Thyroid gland (tissue), 4 donors: ENCODE results near the gene TBC1D17. TPM values are rescaled to one million over a fixed set of nuclear protein-coding genes. Genes with fewer than 3 reads are reported as not detected.
A peak's percentile ranks its signal among the peaks of the same experiment; 100 is the strongest.

ENCODE experiments used
- DNase-seq, 2 donors: peaks; one replicate each; pipeline ENCODE4 v3.0.0-alpha.2; 2019
- H3K27ac ChIP-seq, 3 donors: fragments of 200-600 bp; sonication (generic); 1 replicate in 2 of 3; 2 replicates in 1 of 3; pipeline ENCODE4 v1.5.1; 2016 to 2019; ENCODE audit warnings: mild to moderate bottlenecking in 1 of 3, moderate library complexity in 1 of 3
- H3K27me3 ChIP-seq: fragments of 200-600 bp; sonication (generic); one replicate; pipeline ENCODE4 v1.5.1; 2019
- H3K36me3 ChIP-seq, 2 donors: fragments of 200-600 bp; sonication (generic); one replicate each; pipeline ENCODE4 v1.5.1; 2016 to 2019
- H3K4me1 ChIP-seq, 2 donors: fragments of 200-600 bp; sonication (generic); one replicate each; pipeline ENCODE4 v1.5.1; 2017 to 2019
- H3K4me3 ChIP-seq, 3 donors: fragments of 200-600 bp; sonication (generic); replicated peaks in 1 of 3; 1 replicate in 2 of 3; 2 replicates in 1 of 3; pipeline ENCODE4 v1.5.1; 2016; ENCODE audit warnings: mild to moderate bottlenecking in 1 of 3
- H3K9me3 ChIP-seq: fragments of 200-600 bp; sonication (generic); one replicate; pipeline ENCODE4 v1.5.1; 2017
- POLR2A ChIP-seq, 2 donors: fragments of 450-650 bp; IDR thresholded peaks; one replicate each; pipeline ENCODE4 v1.6.1; 2017; ENCODE audit warnings: antibody characterized with exemption in 2 of 2, mild to moderate bottlenecking in 2 of 2, moderate library complexity in 1 of 2
- WGBS, 2 donors: methylation state at CpG; one replicate each; pipeline ENCODE4 v1.1.5; 2017; 5-methylcytosine and 5-hydroxymethylcytosine counted together
- intact Hi-C: fragments of 100-400 bp; cut with DNase I; formaldehyde crosslinking; loops from one replicate; pipeline ENCODE4 v1.15.1; 2023
- total RNA-seq, 4 donors: library from RNA; depleted of rRNA; stranded (reverse); fragments of >200 nt; gene quantifications; one replicate each; pipeline ENCODE4 v1.2.3, GENCODE V29; 2016
- TF ChIP-seq, protein P1 (sequence below), 6 experiments: fragments of 200-600 bp in 3 of 6; fragments of 450-650 bp in 3 of 6; sonication (generic) in 3 of 6; IDR thresholded peaks; one replicate each; pipeline ENCODE4 v1.5.1; 2016 to 2019; ENCODE audit warnings: antibody characterized with exemption in 6 of 6, mild to moderate bottlenecking in 2 of 6, inconsistent platforms in 1 of 6, moderate library complexity in 1 of 6

Gene TBC1D17
- total RNA-seq, 4 donors from 2014 or later: 28.5 to 41.9 (median 39.7) TPM

DNA sequence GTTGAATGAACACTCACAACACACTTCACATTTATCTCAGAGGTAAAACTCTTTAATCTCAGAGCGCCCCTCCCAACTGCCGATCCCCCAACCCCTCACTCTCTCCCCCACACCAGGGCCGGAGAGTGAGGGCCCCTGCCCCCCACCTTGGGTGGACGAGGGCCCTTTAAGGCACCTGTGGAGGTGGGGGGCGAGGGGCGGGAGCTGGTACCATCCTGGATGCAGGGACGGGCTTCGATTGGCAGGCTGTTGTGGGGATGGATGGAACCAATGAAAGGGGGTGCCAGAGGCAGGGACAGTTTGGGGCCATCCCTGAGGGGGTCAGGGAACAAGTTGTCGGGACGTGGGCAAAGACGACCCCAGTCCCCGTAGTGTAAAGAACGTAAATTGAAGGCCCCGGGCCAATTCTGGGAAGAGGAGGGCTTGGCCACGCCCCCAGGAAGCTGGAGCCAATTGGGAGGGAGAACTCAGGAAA is 8.5 kb upstream of the TBC1D17 start:
- peaks cover 22 to 48% of the 10 kb centered on the region in 2 donors for H3K4me1 ChIP-seq
- 4% methylated on average over 15 of the region's 15 CpGs for WGBS, 2 donors
- no peaks in the 10 kb centered on the region for H3K27me3 ChIP-seq
- peak overlapping the region in 1 of 3 donors; percentile 22 for H3K4me3 ChIP-seq
- H3K36me3 ChIP-seq: peaks cover 3 to 10% of the 10 kb centered on the region in 2 donors
- H3K27ac ChIP-seq: peak overlapping the region; percentile 31 to 95 (median 89)
- intact Hi-C loops: no loop called here
- no peak for DNase-seq
- H3K9me3 ChIP-seq: no peaks in the 10 kb centered on the region
- TF ChIP-seq, protein P1, sequence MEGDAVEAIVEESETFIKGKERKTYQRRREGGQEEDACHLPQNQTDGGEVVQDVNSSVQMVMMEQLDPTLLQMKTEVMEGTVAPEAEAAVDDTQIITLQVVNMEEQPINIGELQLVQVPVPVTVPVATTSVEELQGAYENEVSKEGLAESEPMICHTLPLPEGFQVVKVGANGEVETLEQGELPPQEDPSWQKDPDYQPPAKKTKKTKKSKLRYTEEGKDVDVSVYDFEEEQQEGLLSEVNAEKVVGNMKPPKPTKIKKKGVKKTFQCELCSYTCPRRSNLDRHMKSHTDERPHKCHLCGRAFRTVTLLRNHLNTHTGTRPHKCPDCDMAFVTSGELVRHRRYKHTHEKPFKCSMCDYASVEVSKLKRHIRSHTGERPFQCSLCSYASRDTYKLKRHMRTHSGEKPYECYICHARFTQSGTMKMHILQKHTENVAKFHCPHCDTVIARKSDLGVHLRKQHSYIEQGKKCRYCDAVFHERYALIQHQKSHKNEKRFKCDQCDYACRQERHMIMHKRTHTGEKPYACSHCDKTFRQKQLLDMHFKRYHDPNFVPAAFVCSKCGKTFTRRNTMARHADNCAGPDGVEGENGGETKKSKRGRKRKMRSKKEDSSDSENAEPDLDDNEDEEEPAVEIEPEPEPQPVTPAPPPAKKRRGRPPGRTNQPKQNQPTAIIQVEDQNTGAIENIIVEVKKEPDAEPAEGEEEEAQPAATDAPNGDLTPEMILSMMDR (IDR thresholded peaks at IDR 0.05): no peak
- no peak for TF ChIP-seq POLR2A (IDR thresholded peaks at IDR 0.05)

- Histone ChIP-seq H3K9me3 (no peaks in the 10 kb centered on the region), H3K4me1 (peaks cover 22 to 46% of the 10 kb centered on the region in 2 donors), H3K27ac (peak overlapping the region; percentile 85 to 89 (median 87)), H3K36me3 (peaks cover 3 to 7% of the 10 kb centered on the region in 2 donors), H3K4me3 (peak overlapping the region; percentile 38 to 55 (median 48)), H3K27me3 (no peaks in the 10 kb centered on the region)
- 1% methylated on average over 27 to 37 of the region's 67 CpGs for WGBS, 2 donors
- TF ChIP-seq, protein P1 (IDR thresholded peaks at IDR 0.05): no peak
- TF ChIP-seq POLR2A (IDR thresholded peaks at IDR 0.05): peak in 1 of 2 donors; percentile 83
- DNase-seq: peak; percentile 96
- intact Hi-C loops: loop anchor here (10.0 kb wide), 1 partner anchor 105 kb away; the partner anchor contains the start of genes AP2A1 and TSKS
Measured at GRCh38 chr19:49869484-49870308, 7.8 kb upstream of the TBC1D17 start.

DNA sequence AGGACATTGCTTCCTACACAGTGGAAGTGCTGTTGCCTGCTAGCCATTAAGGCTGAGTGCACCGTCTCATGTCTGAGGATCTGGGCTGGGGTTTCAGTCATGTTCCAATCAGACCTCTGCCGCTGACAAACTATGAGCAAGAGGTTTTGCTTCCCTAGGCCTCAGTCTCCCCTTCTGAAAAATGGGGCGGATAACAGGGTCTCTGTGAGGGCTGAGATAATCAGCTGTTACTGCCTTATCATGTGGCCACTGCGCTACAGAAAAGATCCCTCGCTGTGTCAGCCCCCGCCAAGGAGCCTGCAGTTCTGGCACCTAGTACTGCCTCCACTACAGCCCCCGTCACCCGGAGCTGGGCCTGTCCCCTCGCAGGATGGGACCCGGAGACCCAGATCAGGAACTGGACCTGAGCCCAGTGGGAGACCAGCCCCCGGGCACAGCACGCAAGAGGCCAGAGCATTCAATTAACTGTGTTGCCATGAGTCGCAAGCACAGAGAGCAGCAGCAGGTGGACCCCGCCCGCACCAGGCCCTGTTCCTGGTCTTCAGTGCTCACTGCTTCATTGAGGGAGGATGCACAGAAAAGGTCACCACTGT is 7.1 kb upstream of the TBC1D17 start:
- peaks cover 27 to 46% of the 10 kb centered on the region in 2 donors for H3K4me1 ChIP-seq
- H3K27me3 ChIP-seq: no peaks in the 10 kb centered on the region
- intact Hi-C loops: loop anchor here (10.0 kb wide), 1 partner anchor 106 kb away; the partner anchor contains the start of genes AP2A1 and TSKS
- peak overlapping the region; percentile 85 to 87 (median 86) for H3K27ac ChIP-seq
- H3K4me3 ChIP-seq: peak overlapping the region in 2 of 3 donors; percentile 48 to 55
- H3K9me3 ChIP-seq: no peaks in the 10 kb centered on the region
- H3K36me3 ChIP-seq: peaks cover 3 to 7% of the 10 kb centered on the region in 2 donors
- TF ChIP-seq, protein P1 (IDR thresholded peaks at IDR 0.05): no peak
- TF ChIP-seq POLR2A (IDR thresholded peaks at IDR 0.05): no peak
- DNase-seq: no peak
- 82 to 88% methylated on average over 6 to 12 of the region's 15 CpGs for WGBS, 2 donors

DNA sequence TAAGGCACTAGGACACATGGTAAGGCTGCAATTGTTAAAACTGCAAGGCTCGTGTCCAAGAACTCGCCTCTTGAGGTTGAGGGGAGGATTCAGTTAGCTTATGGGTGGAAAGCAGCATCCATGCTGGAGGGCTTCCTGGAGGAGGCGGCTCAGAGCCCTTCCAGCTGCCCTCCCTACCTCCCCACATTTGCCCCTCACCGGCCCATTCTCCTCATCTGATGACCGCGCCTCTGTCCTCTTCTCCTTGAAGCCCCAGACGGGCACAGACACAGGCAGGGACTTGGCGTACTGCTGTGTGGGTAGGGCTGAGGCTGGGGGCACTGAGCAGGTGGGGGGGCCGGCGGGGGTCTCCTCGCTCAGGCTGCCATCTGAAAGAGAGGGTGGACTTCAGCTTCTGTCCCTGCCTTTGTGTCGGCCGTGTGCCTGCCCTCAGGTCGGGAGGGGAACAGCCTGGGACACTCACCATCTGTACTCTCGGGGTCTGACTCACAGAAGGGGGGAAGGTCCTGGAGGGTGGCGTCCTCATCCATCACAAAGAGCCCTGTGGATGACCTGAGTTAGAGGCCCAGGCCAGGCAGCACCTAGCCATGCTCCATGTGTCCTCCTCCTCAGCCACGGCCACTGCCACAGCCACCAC is 6.0 kb upstream of the TBC1D17 start:
- Histone ChIP-seq H3K4me3 (no peak overlapping the region), H3K27me3 (no peaks in the 10 kb centered on the region), H3K27ac (no peak overlapping the region), H3K36me3 (peaks cover 3 to 7% of the 10 kb centered on the region in 2 donors), H3K9me3 (no peaks in the 10 kb centered on the region), H3K4me1 (peaks cover 29 to 39% of the 10 kb centered on the region in 2 donors)
- no peak for DNase-seq
- no peak for TF ChIP-seq POLR2A (IDR thresholded peaks at IDR 0.05)
- TF ChIP-seq, protein P1 (IDR thresholded peaks at IDR 0.05): no peak
- intact Hi-C loops: loop anchor here (10.0 kb wide), 1 partner anchor 107 kb away; the partner anchor contains the start of genes AP2A1 and TSKS
- WGBS, 2 donors: 89 to 94% methylated on average over 12 to 17 of the region's 17 CpGs
